ENCODE measurements around the gene EPO. TPM values are rescaled to one million over a fixed set of nuclear protein-coding genes. Genes with fewer than 3 reads are reported as not detected.

Gene EPO
- total and polyA plus RNA-seq, 2 of the 8 experiments (the other 6 are each of a cell fraction or from before 2014, with no cell fraction given) = 0.42 to 0.95 TPM

DNA sequence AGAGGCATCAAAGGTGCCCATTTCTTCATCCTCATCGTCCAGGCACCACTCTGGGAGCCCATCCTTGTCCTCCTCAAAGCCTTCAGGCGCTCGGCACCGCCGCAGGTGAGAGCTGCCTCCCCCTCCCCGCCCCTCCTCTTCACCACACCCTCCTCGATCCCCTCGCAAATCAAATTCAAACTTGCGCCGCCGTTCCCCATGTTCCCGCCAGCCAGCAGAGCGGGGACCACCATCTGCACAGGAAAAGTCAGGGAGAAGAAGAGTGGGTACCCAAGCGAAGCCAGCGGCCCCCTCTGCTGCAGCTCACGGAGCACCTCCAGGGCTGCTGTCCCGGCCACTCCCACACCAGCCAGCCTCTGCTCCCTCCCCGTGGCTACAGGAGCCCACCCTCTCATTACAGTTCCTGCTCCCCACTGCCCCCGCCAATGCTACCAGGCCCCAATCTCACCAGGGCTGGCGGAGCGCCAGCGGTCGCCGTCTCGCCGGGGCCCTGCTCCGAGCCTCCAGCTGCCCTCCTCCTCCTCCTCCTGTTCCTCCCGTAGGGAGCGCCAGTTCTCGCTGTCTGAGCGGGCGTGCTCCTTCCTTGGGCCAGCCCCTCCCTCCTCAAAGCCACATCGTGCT is 34.0 kb upstream of the EPO start (continued):
- TF ChIP-seq SRF (IDR thresholded peaks at IDR 0.05; ENCODE audit: low read depth, low read length) = no peak
- no peak for TF ChIP-seq ASH2L (IDR thresholded peaks at IDR 0.05; ENCODE audit: low read length)
- TF ChIP-seq SP2 (IDR thresholded peaks at IDR 0.05; ENCODE audit: low read length) = no peak
- TF ChIP-seq NANOG (IDR thresholded peaks at IDR 0.05; ENCODE audit: insufficient read depth, low read depth, low read length, poor library complexity, severe bottlenecking) = no peak

Data from H1 (cell line).